Activated CD8-positive, alpha-beta memory T cell treated with anti-CD3 and anti-CD28 coated beads, Interleukin-2, amount 50 U/mL, for 48 hours (primary cell): ENCODE measurements around the gene RNF113B.

Experiments
- DNase-seq: peaks from one replicate; pipeline ENCODE4 v3.0.0-alpha.2; 2020

Gene RNF113B

GRCh38 chr13:98134901-98135300 is 42.2 kb downstream of the RNF113B start:
- DNase-seq: no peak

- DNase-seq: peak; percentile 6
Observed at GRCh38 chr13:98133946-98134345, 43.1 kb downstream of the RNF113B start.

- no peak for DNase-seq
Observed at GRCh38 chr13:98129059-98129746, 47.9 kb downstream of the RNF113B start.
